Stimulated activated CD8-positive, alpha-beta memory T cell treated with anti-CD3 and anti-CD28 coated beads, Interleukin-15, amount 100 ng/mL, for 24 hours (primary cell): ENCODE data around the gene PDE4D.
"Not testable (repeated sequence)": the region's sequence is repeated elsewhere in the genome, so short reads cannot be mapped to it uniquely, and the experiment has no call there.

Experiments used
- DNase-seq: peaks from one replicate; pipeline ENCODE4 v3.0.0-alpha.2; 2020; ENCODE audit warnings: low read depth

The PDE4D gene

DNA sequence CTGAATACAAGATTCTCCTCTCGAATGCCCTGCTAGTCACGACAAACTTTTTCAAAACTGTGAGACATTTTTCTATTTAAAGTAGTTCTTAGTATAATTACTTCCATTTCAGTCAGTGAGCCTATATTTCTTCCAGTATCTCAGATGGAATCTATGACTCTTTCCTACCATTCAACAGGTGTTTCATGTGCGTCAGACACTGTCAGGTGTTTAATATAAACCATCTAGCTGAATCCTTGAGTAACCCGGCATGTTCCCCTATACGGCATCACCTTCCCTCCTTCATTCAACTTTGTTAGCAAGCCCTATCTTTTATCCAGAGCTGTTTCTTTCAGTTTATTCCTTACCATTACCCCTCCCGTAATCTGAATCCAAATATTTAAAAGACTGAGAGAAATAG lies 891.8 kb downstream of the PDE4D start:
- no peak for DNase-seq

GRCh38 chr5:59001154-59001553 lies 892.4 kb downstream of the PDE4D start:
- no peak for DNase-seq

GRCh38 chr5:59000211-59000610 lies 893.3 kb downstream of the PDE4D start:
- no peak for DNase-seq

DNA sequence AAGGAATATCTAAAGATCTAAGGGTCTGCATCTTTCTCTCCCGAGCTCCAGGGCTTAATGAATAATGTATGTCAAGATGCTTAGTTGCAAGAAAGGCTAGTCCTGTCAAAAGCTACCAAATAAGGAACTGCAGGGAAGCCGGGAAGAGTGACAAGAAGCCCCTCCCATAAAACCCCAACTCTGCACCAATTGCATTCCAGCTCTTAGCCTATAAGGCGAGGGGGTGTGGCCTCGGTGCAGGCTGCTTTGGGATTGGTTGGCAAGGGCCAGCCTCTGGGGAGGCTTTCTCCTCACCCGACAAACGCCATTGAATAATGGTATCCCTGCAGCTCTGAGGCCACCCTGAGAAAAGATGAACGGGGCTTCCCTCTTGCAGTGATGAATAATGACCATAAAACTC lies 893.7 kb downstream of the PDE4D start:
- no peak for DNase-seq

DNA sequence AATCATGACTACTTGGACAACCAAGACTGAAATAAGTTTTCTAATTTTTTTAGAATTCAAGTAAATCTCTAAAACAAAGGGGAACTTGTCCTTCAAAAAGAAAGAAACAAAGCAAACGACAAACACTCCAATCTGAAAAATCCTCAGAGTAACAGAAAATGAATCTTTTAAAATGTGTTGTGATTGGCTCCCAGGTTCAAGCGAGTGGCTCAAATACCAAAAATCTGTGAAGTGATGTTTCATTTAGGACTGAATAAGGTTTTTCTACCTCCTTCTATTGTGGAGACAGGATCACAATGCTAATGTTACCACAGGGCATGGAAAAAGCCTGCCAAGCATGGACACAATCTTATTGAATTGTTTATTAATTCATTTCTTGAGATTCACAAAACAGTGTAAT lies 895.0 kb downstream of the PDE4D start:
- DNase-seq: no peak

GRCh38 chr5:58995779-58996178 lies 897.7 kb downstream of the PDE4D start:
- DNase-seq: not testable (repeated sequence)

- no peak for DNase-seq
Observed at GRCh38 chr5:58993461-58993860, 900.1 kb downstream of the PDE4D start.

DNA sequence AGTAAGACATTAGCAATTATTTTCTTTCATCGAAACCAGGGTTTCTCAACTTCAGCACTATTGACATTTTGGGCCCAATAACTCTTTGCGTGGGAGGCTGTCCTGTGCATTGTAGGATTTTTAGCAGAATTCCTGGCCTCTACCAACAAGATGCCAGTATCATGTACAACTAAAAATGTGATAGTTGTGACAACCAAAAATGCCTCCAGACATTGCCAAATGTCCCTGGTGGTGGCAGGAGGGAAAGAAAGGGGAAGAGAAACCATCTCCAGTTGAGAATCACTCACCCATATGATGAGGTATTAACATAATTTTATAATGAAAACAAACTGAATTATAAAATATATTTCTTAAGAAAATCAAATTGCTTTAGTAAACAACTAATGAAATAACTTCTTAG lies 904.6 kb downstream of the PDE4D start:
- no peak for DNase-seq

DNA sequence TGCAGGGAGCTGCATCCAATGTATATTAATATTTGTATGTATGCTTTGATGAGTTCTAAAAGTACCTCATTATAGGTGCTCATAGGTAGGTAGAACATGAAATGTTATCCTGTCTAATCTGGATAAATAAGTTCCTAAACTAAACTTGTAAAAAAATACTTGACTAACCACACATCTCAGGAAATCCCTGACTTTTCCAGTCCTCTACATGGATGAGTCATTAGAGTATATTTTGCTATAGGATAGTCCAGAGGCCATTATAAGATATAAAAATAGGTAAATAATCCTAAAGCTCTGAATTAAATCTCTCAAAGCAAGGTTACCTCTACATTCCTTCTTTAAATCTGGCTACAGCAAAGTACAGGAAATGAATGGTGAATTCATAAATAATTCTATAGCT lies 906.3 kb downstream of the PDE4D start:
- no peak for DNase-seq

DNA sequence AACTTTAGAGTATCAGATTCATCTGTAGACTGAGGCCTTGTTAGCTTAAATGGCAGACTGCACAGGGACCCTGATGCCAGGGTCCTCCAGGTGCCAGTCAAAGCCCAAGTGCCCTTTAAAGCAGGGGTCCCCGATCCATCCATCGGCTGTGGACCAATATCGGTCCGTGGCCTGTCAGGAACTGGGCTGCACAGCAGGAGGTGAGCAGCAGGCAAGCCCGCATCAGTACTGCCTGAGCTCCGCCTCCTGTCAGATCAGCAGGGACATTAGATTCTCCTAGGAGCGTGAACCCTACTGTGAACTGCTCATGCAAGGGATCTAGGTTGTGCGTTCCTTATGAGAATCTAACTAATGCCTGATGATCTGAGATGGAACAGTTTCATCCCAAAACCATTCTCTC lies 907.2 kb downstream of the PDE4D start:
- DNase-seq: no peak

DNA sequence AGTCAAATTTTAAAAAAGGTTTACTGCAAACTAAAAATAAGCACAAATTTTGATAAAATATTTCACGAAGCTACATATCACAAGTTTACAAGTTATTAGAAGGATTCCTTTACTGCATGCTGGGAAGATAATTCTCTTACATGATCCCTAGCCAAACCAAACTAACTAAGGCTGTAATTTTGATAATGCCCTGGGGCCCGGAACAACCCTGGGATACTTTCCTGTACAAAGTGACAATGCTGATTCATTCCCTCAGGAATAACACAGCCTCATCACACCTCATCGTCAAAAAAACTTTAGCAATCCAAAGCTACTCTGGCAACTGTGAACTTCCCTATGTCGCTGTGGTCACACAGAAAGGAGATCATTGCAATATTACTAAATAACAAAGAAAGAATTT lies 907.8 kb downstream of the PDE4D start:
- DNase-seq: no peak

- no peak for DNase-seq
Observed at GRCh38 chr5:58985311-58985710, 908.2 kb downstream of the PDE4D start.

- DNase-seq: no peak
Observed at GRCh38 chr5:58983526-58984452, 909.7 kb downstream of the PDE4D start.

DNA sequence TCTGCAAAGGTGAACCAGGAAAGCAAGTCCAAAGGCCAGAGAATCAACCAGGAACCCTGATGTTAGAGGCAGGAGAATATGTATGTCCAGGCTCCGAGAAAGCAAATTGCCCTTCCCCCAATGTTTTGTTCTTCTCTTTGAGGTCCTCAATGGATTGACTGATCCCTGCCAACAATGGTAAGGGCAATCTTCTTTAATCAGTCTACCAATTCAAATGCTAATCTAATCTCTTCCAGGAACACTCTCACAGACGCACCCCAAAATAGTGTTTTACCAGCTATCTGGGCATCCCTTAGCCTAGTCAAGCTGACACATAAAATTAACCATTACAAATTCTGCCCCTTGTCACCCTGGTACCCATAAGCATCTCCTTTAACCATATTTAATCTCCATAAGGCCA lies 912.6 kb downstream of the PDE4D start:
- no peak for DNase-seq

DNA sequence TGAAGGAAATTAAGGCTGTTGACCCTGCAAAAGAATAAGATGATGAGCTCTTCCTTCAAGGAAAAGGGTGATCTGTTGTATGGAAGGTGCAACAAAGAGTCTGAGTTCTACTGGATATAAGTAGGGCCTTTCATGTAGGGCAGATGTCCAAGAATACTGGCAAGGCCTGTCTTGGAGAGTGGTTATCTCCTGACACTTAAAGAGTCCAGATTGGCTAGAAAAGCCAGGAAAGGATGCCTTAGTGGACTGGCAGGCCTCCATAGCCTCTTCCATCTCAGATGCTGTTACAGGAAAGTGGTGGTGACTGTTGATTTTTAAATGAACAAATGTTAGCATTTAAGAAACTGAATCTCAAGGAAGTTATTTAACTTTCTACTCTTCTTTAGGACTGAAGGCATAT lies 914.4 kb downstream of the PDE4D start:
- no peak for DNase-seq

- DNase-seq: no peak
Observed at GRCh38 chr5:58974601-58975000, 918.9 kb downstream of the PDE4D start.

GRCh38 chr5:58974083-58974482 lies 919.4 kb downstream of the PDE4D start:
- no peak for DNase-seq

GRCh38 chr5:58972301-58972700 lies 921.2 kb downstream of the PDE4D start:
- DNase-seq: no peak

DNA sequence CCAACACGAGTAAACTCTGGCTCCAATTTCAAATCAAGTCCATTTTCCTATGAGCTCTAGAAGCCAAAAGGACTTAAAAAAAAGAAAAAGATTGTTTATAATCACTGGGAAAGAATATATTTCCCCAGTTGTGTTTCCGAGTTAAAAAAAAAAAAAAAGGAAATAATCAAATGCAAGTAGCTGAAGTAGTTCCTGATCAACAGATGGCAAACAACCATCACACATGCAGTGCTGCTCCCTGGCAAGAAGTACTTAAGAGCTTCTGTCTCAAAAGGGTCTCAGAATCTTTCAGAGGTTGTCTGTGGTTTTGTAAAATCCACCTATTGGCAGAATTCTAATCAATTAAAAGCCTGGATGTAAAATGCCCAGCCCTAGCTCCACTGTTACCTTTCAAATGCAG lies 922.8 kb downstream of the PDE4D start:
- DNase-seq: no peak

GRCh38 chr5:58969795-58970194 lies 923.7 kb downstream of the PDE4D start:
- no peak for DNase-seq

GRCh38 chr5:58969253-58969652 lies 924.3 kb downstream of the PDE4D start:
- no peak for DNase-seq

- DNase-seq: no peak
Observed at GRCh38 chr5:58968350-58968749, 925.2 kb downstream of the PDE4D start.

DNA sequence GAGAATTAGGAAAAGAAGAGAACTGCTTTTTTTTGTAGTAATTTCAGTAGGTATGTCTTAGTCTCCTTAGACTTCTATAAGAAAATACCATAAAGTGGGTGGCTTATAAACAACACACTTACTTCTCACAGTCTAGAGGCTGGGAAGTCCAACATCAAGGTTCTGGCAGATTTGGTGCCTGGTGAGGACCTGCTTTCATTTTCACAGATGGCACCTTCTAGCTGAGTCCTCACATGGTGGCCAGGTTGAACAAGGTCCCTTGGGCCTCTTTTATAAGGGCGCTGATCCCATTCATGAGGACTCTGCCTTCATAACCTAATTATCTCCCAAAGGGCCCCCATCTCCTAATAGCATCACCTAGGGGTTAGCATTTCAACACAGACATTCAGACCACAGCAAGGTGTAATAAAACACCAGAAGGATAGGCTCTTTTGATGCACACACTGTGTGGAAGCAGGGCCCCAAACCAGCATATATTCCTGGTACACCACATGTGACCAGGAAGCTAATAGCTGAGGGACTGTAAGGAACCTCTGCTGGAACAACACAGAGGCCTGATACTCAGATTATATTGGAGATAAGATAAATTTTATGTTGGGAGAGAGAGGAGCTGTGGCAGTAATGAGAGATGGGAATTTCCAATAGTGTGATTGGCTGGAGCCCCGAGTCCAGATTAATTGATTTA lies 925.8 kb downstream of the PDE4D start:
- no peak for DNase-seq
